ENCODE results near the gene UGT1A7. TPM values are rescaled to one million over a fixed set of nuclear protein-coding genes. Genes with fewer than 3 reads are reported as not detected.
"Not testable (repeated sequence)": the region's sequence is repeated elsewhere in the genome, so short reads cannot be mapped to it uniquely, and the experiment has no call there.

UGT1A7 gene
- not detected for total RNA-seq
- long read RNA-seq: 0 reads

GRCh38 chr2:233681521-233682099 lies at the start of gene UGT1A7:
Gene UGT1A7 (plus strand): TSS chr2:233681901. CDS start chr2:233681938, 37 bp downstream.
- H3K9me3 ChIP-seq: no peaks in the 10 kb centered on the region
- no peak for DNase-seq
- no peaks in the 10 kb centered on the region for H3K4me1 ChIP-seq
- H3K27ac ChIP-seq: no peak within 1 kb of the TSS
- TF ChIP-seq CTCF (IDR thresholded peaks at IDR 0.05): no peak
- H3K36me3 ChIP-seq: no peaks in the 10 kb centered on the region
- H3K27me3 ChIP-seq (ENCODE audit: low read depth): no peaks in the 10 kb centered on the region
- no peak within 1 kb of the TSS for H3K4me3 ChIP-seq
- intact Hi-C loops (cut with DNase I): no loop called here
- no peak for ATAC-seq

- intact Hi-C loops (cut with DNase I); H3K4me1 ChIP-seq; DNase-seq; H3K4me3 ChIP-seq; H3K27me3 ChIP-seq (ENCODE audit: low read depth); H3K27ac ChIP-seq; ATAC-seq; H3K36me3 ChIP-seq; H3K9me3 ChIP-seq: not testable (repeated sequence)
These were observed 45.4 kb upstream of the UGT1A7 start, which contains the start of gene UGT1A10 for GRCh38 chr2:233636306-233636705. Gene UGT1A10 (plus strand): TSS chr2:233636448. CDS start chr2:233636523, 75 bp downstream.

- Histone ChIP-seq H3K27me3 (ENCODE audit: low read depth) (peaks cover 5% of the 10 kb centered on the region), H3K4me3 (no peak overlapping the region), H3K9me3 (no peaks in the 10 kb centered on the region), H3K4me1 (no peaks in the 10 kb centered on the region), H3K36me3 (no peaks in the 10 kb centered on the region), H3K27ac (no peak overlapping the region)
- ATAC-seq (no peak), DNase-seq (no peak)
- no peak for TF ChIP-seq CTCF (IDR thresholded peaks at IDR 0.05)
- intact Hi-C loops (cut with DNase I): no loop called here
These were observed 42.9 kb upstream of the UGT1A7 start for GRCh38 chr2:233638836-233639235.

- Histone ChIP-seq H3K36me3 (no peaks in the 10 kb centered on the region), H3K4me3 (no peak overlapping the region), H3K4me1 (no peaks in the 10 kb centered on the region), H3K27ac (no peak overlapping the region), H3K9me3 (no peaks in the 10 kb centered on the region), H3K27me3 (ENCODE audit: low read depth) (peaks cover 5% of the 10 kb centered on the region)
- ATAC-seq (no peak), DNase-seq (no peak)
- no peak for TF ChIP-seq CTCF (IDR thresholded peaks at IDR 0.05)
- intact Hi-C loops (cut with DNase I): no loop called here
These were observed 41.8 kb upstream of the UGT1A7 start for GRCh38 chr2:233639860-233640259.

- Histone ChIP-seq H3K4me1 (no peaks in the 10 kb centered on the region), H3K4me3 (no peak overlapping the region), H3K27ac (no peak overlapping the region), H3K27me3 (ENCODE audit: low read depth) (no peaks in the 10 kb centered on the region), H3K9me3 (peaks cover 6% of the 10 kb centered on the region), H3K36me3 (no peaks in the 10 kb centered on the region)
- intact Hi-C loops (cut with DNase I): no loop called here
- DNase-seq: no peak
- TF ChIP-seq CTCF (IDR thresholded peaks at IDR 0.05): no peak
- ATAC-seq: no peak
These were observed 38.6 kb upstream of the UGT1A7 start for GRCh38 chr2:233643128-233643527.

GRCh38 chr2:233646033-233646432 lies 35.7 kb upstream of the UGT1A7 start:
- H3K36me3 ChIP-seq; H3K9me3 ChIP-seq; H3K27ac ChIP-seq; intact Hi-C loops (cut with DNase I); ATAC-seq; H3K4me1 ChIP-seq; DNase-seq; H3K4me3 ChIP-seq; H3K27me3 ChIP-seq (ENCODE audit: low read depth): not testable (repeated sequence)

All from lower lobe of right lung (tissue), 2 donors.